Endothelial cell (in vitro differentiated cells): ENCODE measurements around the gene SVEP1. TPM values are rescaled to one million over a fixed set of nuclear protein-coding genes. Genes with fewer than 3 reads are reported as not detected.

Experiments used
- DNase-seq: peaks from one replicate; pipeline ENCODE4 v3.0.0; 2021; ENCODE audit warnings: low spot score
- H3K27ac Mint-ChIP-seq: one replicate; pipeline ENCODE4 v1.8.0; 2021; ENCODE audit warnings: mixed read lengths, inconsistent platforms; ENCODE audit not compliant: unreplicated experiment
- H3K27me3 Mint-ChIP-seq: one replicate; pipeline ENCODE4 v1.8.0; 2021; ENCODE audit warnings: mild to moderate bottlenecking, moderate library complexity, mixed read lengths, inconsistent platforms; ENCODE audit not compliant: unreplicated experiment
- H3K36me3 Mint-ChIP-seq: one replicate; pipeline ENCODE4 v1.8.0; 2021; ENCODE audit warnings: mild to moderate bottlenecking, low read depth, mixed read lengths, inconsistent platforms; ENCODE audit not compliant: unreplicated experiment
- H3K4me1 Mint-ChIP-seq: one replicate; pipeline ENCODE4 v1.8.0; 2021; ENCODE audit warnings: mild to moderate bottlenecking, mixed read lengths, inconsistent platforms; ENCODE audit not compliant: unreplicated experiment
- H3K4me3 Mint-ChIP-seq: one replicate; pipeline ENCODE4 v1.8.0; 2021; ENCODE audit warnings: mild to moderate bottlenecking, mixed read lengths, inconsistent platforms; ENCODE audit not compliant: unreplicated experiment
- H3K9me3 Mint-ChIP-seq: one replicate; pipeline ENCODE4 v1.8.0; 2021; ENCODE audit warnings: mixed read lengths, inconsistent platforms; ENCODE audit not compliant: unreplicated experiment
- CTCF ChIP-seq: fragments of 200-600 bp; sonication (generic); IDR thresholded peaks from one replicate; pipeline ENCODE4 v1.5.0; 2021; ENCODE audit warnings: antibody characterized with exemption; ENCODE audit not compliant: unreplicated experiment
- total RNA-seq: library from RNA; stranded (reverse); fragmentation: NEBNext Ultra II Directional; extraction: Animal tissue kit (Norgen Biotek cat#: 25700); gene quantifications from one replicate; pipeline ENCODE4 v1.2.1, GENCODE V29; 2021; ENCODE audit not compliant: unreplicated experiment

Gene SVEP1
- total RNA-seq, 1 donor from 2014 or later = 0.08 TPM

DNA sequence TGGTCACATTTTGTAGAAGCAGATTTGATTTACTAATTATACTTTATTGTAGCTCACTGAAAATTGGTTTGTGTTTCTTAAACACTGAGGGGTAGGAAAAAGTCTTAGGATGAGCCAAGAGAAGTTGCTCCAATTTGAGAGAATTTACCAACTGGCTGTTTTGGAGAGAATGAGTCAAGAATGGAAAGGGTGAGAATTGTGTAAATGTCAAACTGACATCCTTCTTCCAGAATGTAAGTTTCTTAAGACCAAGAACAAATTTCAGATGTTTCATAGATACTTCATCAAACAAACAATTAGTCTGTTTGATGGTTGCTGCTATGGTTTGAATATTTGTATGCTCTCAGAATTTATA lies 135.7 kb downstream of the SVEP1 start:
- H3K27me3 Mint-ChIP-seq = no peaks in the 10 kb centered on the region
- no peak overlapping the region for H3K27ac Mint-ChIP-seq
- H3K4me3 Mint-ChIP-seq = no peak overlapping the region
- DNase-seq = no peak
- peaks cover 6% of the 10 kb centered on the region for H3K36me3 Mint-ChIP-seq
- TF ChIP-seq CTCF = no peak
- no peaks in the 10 kb centered on the region for H3K9me3 Mint-ChIP-seq
- H3K4me1 Mint-ChIP-seq = no peaks in the 10 kb centered on the region

GRCh38 chr9:110443146-110443865 lies 136.2 kb downstream of the SVEP1 start:
- Mint-ChIP-seq H3K27ac (no peak overlapping the region), H3K36me3 (peaks cover 6% of the 10 kb centered on the region), H3K27me3 (no peaks in the 10 kb centered on the region), H3K4me3 (no peak overlapping the region), H3K9me3 (no peaks in the 10 kb centered on the region), H3K4me1 (no peaks in the 10 kb centered on the region)
- no peak for TF ChIP-seq CTCF
- DNase-seq = no peak

GRCh38 chr9:110440796-110441195 lies 138.7 kb downstream of the SVEP1 start:
- no peaks in the 10 kb centered on the region for H3K9me3 Mint-ChIP-seq
- no peak for TF ChIP-seq CTCF
- no peaks in the 10 kb centered on the region for H3K27me3 Mint-ChIP-seq
- no peak overlapping the region for H3K4me3 Mint-ChIP-seq
- H3K27ac Mint-ChIP-seq = no peak overlapping the region
- no peaks in the 10 kb centered on the region for H3K36me3 Mint-ChIP-seq
- H3K4me1 Mint-ChIP-seq = no peaks in the 10 kb centered on the region
- DNase-seq = no peak

GRCh38 chr9:110440172-110440571 lies 139.4 kb downstream of the SVEP1 start:
- DNase-seq = no peak
- H3K4me3 Mint-ChIP-seq = no peak overlapping the region
- H3K9me3 Mint-ChIP-seq = no peaks in the 10 kb centered on the region
- no peaks in the 10 kb centered on the region for H3K36me3 Mint-ChIP-seq
- no peaks in the 10 kb centered on the region for H3K4me1 Mint-ChIP-seq
- no peak overlapping the region for H3K27ac Mint-ChIP-seq
- no peak for TF ChIP-seq CTCF
- no peaks in the 10 kb centered on the region for H3K27me3 Mint-ChIP-seq

DNA sequence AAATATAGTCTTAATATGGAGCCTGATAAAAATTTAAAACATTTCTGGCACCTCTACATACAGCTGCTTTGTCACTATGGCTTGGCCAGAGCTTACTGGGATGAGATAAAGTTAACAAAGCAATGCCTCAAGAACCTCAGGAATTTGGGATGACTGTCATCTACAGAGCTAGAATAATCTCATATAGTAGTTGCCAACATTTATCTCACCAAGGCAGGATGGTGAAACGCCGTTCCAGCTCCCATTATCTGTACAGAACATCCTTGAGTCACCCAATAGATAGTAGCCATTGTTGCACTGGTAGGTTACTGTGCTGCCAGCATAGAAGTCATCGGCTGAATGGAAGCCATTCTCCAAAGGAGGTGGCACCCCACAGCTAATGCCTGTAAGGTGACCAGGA lies 147.3 kb downstream of the SVEP1 start:
- DNase-seq = no peak
- H3K27me3 Mint-ChIP-seq = no peaks in the 10 kb centered on the region
- TF ChIP-seq CTCF = no peak
- no peak overlapping the region for H3K27ac Mint-ChIP-seq
- H3K36me3 Mint-ChIP-seq = no peaks in the 10 kb centered on the region
- no peaks in the 10 kb centered on the region for H3K4me1 Mint-ChIP-seq
- no peak overlapping the region for H3K4me3 Mint-ChIP-seq
- H3K9me3 Mint-ChIP-seq = no peaks in the 10 kb centered on the region
